NCI-H2196 treated with DMSO at 0.1 percent for 48 hours (cell line): ENCODE data around the gene SCAPER.
"Not testable (repeated sequence)": the region's sequence is repeated elsewhere in the genome, so short reads cannot be mapped to it uniquely, and the experiment has no call there.

Source experiments
- DNase-seq: peaks from one replicate; lab custom pipeline; 2025; ENCODE audit not compliant: unreplicated experiment; lab: John Stamatoyannopoulos, UW

SCAPER gene

DNA sequence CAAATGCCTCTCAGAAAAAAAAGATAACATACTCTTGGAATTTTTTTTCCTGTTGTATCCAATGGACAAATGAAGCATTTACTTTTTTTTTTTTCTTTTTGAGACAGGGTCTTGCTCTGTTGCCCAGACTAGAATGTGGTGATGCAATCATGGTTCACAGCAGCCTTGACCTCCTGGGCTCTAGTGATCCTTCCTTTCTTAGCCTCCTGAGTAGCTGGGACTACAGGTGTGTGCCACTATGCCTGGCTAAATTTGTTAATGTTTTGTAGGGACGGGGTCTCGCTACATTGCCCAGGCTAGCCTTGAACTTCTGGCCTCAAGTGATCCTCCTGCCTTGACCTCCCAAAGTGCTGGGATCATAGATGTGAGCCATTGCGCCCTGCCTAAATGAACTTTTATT lies 401.3 kb downstream of the SCAPER start:
- DNase-seq, result no peak

DNA sequence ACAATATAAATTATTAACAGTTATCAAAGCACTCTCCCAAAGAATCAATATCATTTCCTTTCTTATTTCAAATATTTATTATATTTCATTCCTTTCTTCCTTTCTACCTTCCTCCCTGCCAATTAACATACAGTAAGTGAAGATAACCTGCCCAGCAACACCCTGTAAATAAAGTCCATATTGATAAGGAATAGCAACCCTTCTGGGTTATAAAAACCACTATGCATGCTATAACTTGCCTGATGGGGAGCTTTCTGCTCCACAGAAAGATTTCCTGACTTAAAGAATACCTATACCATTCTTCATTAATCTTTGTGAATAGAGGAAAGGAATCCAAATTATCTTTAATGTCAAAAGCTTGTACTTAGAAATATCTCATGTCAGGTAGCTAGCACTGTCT lies 402.0 kb downstream of the SCAPER start:
- DNase-seq, result no peak

DNA sequence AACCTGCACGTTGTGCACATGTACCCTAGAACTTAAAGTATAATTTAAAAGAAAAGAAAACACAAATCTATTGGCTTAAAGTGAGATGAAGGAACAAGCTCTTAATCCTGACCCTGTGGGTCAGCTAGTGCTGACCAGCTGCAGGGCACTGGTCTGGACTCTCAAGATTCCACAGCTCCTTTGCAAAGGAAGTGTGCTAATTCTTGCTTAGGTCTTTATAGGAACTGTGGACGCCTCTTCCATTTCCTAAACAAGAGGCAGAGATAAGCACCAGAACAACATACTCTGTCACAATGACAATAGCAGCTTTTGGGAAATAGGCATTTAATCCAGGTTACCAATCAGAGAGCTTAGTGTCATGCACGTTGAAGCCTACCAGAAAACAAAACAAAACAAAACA lies 402.5 kb downstream of the SCAPER start:
- DNase-seq, result no peak

DNA sequence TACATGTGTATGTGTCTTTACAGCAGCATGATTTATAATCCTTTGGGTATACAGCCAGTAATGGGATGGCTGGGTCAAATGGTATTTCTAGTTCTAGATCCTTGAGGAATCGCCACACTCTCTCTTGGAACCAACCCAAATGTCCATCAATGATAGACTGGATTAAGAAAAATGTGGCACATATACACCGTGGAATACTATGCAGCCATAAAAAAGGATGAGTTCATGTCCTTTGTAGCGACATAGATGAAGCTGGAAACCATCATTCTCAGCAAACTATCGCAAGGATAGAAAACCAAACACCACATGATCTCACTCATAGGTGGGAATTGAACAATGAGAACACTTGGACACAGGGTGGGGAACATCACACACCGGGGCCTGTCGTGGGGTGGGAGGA lies 403.0 kb downstream of the SCAPER start:
- not testable (repeated sequence) for DNase-seq

DNA sequence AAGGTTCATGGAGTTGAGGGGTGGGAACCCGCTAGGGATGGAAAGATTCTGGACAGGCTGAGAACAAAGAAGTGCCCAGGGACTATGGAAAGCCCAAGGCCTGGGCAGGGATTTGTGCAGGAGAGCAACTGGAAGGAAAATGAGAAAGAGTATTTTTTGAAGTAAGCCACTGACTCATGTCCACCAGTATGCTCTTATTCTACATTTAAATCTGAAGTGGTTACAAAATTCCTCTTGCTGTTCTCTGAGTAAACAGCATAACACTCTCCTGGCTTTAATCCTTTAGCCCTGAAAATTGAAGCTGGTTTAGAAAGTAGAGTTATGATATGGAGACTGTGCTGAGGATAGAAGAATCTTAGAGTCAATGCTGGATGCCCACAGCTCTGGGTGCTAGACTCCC lies 403.4 kb downstream of the SCAPER start:
- DNase-seq, result no peak

DNA sequence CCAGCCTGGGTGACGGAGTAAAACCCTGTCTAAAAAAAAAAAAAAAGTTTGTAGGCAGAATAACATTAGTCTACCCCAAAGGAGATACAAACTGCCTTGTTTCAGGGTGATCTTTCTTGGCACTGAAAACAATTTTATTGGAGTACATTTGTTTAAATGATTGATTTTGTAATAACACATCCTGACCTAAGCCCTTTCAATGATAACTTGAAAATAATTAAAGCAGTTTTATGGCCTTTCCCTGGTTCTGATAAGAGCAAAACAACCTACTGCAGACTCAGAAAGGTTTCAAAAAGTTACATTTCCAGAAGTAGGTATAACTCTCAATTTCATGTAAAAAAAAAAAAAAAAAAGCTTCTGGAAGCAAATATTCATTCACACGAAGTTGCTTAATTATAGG lies 404.1 kb downstream of the SCAPER start:
- no peak for DNase-seq

DNA sequence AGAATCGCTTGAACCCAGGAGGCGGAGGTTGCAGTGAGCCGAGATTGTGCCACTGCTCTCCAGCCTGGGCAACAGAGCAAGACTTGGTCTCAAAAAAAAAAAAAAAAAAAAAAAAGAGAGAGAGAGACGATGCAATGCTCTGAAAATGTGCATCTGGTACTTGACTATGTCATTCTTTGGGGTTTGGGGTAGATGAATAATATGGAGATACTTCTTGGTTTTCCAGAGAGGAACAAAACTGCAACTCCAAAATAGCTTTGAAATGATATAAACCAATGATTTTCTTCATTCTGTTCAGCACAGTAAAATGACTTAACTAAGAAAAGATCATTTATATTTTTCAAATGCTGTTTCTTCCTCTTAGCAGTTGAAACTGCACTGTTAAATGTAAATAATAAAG lies 409.7 kb downstream of the SCAPER start:
- DNase-seq, result no peak

DNA sequence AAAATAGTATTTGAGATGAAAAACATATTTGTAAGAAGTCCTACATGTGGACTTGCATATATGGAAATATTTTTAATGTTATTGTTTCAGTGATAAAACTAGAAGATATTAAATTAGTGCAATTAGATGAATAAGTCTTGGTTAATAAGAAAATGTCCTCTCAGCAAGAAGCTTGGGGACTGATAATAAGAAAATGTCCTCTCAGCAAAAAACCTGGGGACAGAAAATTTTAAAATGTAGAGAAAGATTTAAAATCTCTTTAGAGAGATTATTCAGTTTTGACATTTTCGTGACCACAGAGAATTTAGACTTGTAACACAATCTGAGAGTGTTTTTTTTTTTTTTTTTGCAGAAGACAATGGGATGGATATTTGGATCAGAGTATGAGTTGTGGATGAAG lies 412.6 kb downstream of the SCAPER start:
- no peak for DNase-seq

DNA sequence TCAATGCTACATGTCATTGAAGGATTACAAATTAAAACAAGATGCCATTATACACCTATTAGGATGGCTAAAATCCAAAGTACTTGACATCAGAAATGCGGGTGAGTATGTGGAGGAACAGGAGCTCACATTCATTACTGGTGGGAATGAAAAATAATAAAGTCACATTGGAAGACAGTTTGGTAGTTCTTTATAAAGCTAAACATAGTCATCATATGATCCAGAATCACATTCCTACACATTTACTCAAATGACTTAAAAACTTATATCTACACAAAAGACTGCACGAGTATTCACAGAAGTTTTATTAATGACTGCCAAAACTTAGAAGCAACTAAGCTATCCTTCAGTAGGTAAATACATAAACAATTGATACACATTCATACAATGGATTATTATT lies 421.4 kb downstream of the SCAPER start:
- no peak for DNase-seq

DNA sequence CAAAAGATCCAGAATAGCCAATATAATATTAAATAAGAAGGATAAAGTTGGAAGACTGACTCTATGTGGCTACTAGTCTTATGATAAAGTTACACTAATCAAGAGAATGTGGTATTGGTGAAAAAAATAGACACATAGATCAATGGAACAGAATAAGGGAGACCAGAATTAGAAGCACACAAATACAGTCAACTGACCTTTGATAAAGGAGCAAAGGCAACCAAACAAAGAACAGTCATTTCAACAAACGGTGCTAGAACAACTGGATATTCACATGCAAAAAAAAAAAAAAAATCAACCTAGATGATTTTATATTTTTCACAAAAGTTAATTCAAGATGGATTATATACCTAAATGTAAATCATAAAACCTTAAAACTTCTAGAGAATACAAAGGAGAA lies 422.1 kb downstream of the SCAPER start:
- no peak for DNase-seq

DNA sequence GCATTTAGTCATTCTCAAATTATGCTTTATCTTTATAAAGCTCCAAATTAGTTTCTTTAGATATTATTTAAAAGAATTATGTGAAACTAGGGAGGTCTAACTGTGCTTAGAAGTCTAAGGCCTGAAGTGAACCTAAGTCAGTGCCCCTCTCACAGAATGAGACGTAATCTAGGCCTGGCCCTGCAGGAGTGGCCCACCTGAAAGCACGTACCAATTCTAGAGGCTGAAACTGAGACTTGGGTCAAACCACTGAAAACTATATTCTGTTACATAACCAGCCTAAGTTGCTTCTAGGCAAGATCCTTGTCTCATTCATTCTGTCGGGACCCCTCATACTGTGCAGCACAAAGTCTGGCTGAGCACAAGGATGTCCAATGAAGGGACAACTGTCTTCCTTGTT lies 424.9 kb downstream of the SCAPER start:
- DNase-seq, result no peak

DNA sequence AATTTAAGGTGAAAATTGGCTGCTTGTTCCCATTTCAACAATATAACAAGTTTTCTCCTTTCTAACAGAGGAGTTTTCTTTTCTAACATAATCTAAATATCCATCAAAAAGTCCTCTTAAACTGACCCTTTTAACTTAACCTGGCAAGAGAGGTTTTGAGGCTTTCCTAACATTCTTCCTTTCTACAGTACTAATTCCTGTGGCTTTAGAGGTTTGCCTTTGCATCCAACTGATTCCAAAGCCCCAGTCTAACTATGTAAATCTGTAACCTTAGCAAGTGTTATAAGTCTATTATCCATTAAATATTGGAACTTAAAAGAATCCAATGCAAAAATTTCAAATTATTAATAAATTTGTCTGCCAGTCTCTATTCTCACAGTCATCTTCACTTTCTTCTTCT lies 434.4 kb downstream of the SCAPER start:
- DNase-seq, result no peak

DNA sequence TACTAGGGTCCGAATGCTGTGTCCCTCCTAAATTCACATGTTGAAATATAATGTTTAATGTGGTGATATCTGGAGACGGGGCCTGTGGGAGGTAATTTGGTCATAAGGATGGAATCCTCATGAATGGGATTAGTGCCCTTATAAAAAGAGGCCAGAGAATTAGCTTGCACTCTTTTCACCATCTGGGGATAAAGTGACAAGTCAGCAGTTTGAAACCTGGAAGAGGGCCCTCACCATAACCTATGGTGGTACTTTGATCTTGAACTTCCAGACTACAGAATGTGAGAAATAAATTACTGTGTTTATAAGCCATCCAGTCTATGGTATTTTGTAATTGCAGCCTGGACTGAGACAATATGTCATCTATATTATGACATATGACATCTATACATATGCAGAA lies 436.4 kb downstream of the SCAPER start:
- no peak for DNase-seq

DNA sequence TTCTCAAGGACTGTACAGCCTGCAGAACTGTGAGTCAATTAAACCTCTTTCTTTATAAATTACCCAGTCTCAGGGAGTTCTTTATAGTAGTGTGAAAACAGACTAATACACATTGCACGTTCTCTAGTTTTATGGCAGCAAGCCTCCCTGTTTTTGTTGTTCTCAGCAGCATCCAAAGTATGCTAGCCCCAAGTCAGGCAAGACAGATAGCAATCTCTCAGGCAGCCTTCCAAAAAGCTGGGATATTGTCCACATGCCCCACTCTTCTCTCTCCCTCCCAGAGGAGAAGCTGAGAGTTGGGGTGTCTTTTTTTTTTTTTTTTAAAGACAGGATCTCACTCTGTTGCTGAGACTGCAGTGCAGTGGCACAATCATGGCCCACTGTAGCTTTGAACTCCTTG lies 438.0 kb downstream of the SCAPER start:
- DNase-seq, result no peak

DNA sequence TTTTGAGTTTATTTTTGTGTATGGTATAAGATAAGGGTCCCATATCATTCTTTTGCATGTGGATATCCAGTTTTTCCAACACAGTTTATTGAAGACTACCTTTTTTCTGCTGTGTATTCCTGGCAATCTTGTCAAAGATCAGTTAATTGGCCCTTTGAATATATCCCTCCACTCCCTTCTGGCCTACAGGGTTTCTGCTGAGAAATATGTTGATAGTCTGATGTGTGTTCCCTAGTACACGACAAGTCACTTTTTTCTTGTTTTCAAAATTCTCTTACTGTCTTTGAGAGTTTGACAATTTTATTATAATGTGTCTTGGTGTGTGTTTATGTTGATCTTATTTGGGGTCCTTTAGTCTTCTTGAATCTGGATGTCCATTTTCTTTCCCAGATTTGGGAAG lies 439.4 kb downstream of the SCAPER start:
- DNase-seq, result no peak

DNA sequence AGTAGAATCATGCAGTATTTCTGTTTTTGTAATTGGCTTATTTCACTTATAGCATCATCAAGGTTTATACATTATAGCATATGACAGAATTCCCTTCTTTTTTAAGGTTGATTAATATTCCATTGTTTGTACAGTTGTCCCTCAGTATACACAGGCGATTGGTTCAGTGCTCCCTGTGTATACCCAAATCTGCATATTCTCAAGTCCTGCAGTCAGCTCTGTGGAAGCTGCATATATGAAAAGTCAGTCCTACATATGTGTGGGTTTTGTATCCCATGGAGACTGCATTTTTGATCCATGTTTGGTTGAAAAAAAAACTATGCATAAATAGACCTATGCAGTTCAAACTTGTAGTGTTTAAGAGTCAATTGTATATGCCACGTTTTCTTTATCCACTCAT lies 440.9 kb downstream of the SCAPER start:
- no peak for DNase-seq

DNA sequence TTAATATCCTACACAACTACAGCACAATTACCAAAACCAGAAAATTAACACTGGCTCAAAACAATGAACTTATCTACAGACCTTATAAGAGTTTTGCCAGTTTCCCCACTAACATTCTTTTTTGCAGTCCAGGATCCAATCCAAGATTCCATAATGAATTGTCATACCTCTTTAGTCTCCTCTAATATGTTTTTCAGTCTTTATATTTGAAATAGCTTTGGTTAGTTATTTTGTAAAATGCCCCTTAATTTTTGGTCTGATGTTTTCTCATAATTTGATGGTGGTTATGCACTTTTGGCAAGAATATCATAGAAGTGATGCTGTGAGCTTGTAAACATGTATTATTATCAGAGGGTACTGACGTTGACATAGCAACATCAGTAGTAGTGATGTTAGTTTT lies 444.3 kb downstream of the SCAPER start:
- no peak for DNase-seq

DNA sequence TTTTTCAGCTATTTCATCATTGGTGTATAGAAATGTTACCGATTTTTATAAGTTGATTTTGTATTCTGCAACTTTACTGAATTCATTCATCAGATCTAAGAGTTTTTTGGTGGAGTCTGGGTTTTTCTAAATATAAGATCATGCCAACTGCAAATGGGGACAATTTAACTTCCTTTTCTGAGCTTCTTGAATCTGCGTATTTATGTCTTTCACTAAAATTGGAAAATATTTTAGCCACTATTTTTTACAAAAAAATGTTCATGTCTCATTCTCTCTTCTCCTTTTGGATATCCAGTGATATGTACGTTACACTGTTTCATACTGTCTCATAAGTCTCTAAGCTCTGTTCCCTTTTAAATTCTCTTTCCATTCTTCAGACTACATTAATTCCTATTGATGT lies 444.8 kb downstream of the SCAPER start:
- DNase-seq, result no peak

DNA sequence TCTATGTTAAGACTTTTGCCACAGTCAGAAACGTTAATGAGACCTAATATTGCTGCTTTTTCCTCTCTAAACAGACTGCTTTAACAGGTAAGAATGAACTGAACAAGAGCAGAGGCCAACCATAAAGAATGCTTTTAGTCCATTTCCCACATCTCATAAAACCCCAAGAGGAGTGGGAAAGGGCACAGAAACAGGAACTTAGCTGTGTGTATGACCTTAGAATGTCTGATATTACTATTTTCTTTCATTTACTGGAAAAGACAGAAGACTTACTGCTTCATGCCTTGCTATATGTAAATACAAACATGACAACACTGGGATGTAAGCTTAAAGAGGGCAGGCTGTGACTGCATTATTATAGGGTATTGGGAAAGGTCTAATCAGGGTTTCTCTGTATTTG lies 453.6 kb downstream of the SCAPER start:
- no peak for DNase-seq

DNA sequence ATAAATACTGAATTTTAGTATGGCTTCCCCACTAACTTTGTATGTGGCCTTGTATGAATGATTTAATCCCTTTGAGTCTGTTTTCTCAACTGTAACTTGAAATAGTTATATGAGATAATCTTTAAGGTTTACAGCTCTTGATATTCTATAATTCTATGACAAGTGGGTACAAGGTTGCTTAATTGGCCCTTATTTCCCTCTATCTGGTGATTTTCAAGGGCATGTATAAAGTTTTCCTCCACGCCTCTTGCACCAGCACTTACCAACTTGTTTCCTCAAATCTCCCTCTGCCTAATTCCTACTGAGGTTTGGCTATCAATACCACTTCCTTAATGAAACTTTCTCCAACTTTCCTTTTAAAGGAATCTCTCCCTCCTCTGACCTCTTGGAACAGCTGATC lies 455.7 kb downstream of the SCAPER start:
- DNase-seq, result no peak

DNA sequence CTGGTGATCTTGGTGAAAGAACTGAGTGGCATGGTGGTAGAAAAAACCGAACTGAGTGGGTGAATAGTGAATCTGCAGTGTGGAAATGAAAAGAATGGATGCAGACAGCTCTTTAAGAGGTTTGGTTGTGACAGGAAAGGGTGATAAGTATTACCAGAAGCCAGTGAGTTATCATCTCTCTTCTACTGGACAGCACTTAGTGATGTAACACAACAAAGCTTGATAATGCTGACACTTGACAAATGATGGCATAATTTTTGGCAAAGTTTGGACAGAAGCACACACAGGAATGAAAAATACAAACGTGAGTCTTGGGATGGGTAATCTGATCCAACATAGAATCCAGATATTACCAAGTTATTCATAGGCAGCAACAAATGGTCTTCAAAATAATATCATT lies 456.4 kb downstream of the SCAPER start:
- DNase-seq, result no peak

DNA sequence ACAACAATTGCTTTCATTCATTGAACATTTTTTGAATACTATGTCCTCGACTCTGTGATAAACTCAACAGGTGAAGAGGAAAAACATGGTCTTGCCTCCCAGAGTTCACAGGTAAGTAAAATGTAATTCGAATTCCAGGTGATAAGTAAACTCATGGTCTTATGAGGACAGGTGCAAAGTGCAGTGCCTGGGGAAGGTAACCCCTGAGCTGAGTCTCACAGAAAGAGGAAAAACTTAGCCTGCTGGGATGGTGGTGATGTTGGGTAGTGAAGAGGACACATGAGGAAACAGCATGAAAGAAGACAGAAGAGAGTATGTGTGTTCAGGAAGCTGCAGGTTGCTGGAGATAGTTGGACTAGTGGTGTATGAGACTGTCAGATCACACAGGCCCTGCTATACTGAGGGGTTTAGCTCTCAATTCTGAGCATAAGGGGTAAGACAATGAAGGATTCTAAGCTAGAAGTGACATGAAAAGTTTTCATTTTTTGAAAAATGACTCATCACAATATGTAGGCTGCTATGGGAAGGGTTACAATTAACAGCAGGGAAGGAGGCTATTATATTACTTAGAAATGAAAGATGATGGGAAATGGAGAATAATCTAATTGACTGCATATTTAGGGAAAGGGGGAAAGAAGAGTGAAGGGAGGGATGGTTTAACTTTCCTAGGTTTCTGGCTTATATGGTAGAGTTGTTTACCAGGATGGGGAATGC lies 457.3 kb downstream of the SCAPER start:
- no peak for DNase-seq

DNA sequence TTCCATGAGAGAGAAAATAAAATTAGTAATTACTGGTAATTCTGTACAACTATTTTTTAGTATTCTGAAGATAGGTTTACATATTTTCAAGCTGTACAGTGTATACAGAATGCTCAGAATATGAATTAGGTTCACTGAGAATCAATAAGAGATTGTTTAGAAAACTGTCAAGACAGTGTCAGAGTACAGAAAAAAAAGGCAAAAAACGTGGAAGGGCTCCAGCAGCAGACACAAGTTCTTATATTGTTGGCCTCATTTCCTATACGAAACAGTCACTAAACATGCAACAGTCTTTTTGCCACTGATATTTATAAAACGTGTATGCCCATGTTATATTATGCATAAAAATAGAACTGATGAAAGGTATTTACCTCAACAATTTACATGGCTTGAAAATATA lies 464.7 kb downstream of the SCAPER start:
- no peak for DNase-seq

DNA sequence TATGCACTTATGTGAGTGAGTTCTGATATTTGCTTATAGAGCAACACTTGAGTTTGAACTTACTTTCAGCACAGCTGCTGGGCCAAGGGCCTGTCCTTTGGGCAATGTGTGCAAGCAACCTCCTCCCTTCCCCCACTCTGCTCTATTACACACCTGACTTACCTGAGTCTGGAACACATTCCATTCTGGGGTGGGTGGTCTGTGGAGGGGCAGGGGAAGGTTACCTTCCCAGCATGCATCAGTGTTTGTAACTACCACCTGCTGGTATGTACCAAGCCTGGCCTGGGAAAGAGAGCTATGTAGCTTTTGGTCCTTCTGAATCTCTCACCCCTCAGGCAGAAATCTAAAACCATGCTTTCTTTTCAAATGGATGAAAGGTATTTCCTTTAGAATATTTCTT lies 465.6 kb downstream of the SCAPER start:
- DNase-seq, result no peak
